Lung (tissue), 12 donors: Measurements from ENCODE around the gene REXO1. TPM values are rescaled to one million over a fixed set of nuclear protein-coding genes. Genes with fewer than 3 reads are reported as not detected.

Source experiments
- ATAC-seq: fragments of 200-7000 bp; cut with Tn5 transposase; one replicate; pipeline ENCODE4 v1.9.1; 2020; ENCODE audit warnings: moderate number of reproducible peaks; ENCODE audit not compliant: insufficient read depth, low FRiP score
- DNase-seq, 3 donors: peaks; one replicate each; pipeline ENCODE4 v3.0.0-alpha.2; 2013 to 2017
- H3K27ac ChIP-seq, 2 donors: one replicate each; pipeline ENCODE4 v1.5.1; 2013; ENCODE audit warnings: mild to moderate bottlenecking in 2 of 2, moderate library complexity in 2 of 2, control low read depth in 1 of 2, inconsistent platforms in 1 of 2, low read depth in 1 of 2, low read length in 1 of 2
- H3K27me3 ChIP-seq, 3 donors: one replicate each; pipeline ENCODE4 v1.5.1; 2013; ENCODE audit warnings: low read length in 2 of 3; ENCODE audit not compliant: control insufficient read depth in 3 of 3, insufficient read depth in 3 of 3
- H3K36me3 ChIP-seq, 4 donors: one replicate each; pipeline ENCODE4 v1.5.1; 2013; ENCODE audit warnings: low read length in 4 of 4, mild to moderate bottlenecking in 1 of 4, moderate library complexity in 1 of 4; ENCODE audit not compliant: control insufficient read depth in 4 of 4, insufficient read depth in 4 of 4
- H3K4me1 ChIP-seq, 5 donors: one replicate each; pipeline ENCODE4 v1.5.1; 2013; ENCODE audit warnings: low read length in 5 of 5, mild to moderate bottlenecking in 2 of 5, moderate library complexity in 1 of 5; ENCODE audit not compliant: control insufficient read depth in 5 of 5, insufficient read depth in 5 of 5
- H3K4me3 ChIP-seq: one replicate; pipeline ENCODE4 v1.5.1; 2013; ENCODE audit warnings: mild to moderate bottlenecking, control low read depth, moderate library complexity
- H3K9ac ChIP-seq, 2 donors: one replicate each; pipeline ENCODE4 v1.5.1; 2013; ENCODE audit warnings: low read length in 2 of 2, control low read depth in 1 of 2; ENCODE audit not compliant: insufficient read depth in 1 of 2
- H3K9me3 ChIP-seq, 4 donors: one replicate each; pipeline ENCODE4 v1.5.1; 2013; ENCODE audit warnings: low read length in 3 of 4, mild to moderate bottlenecking in 1 of 4, moderate library complexity in 1 of 4; ENCODE audit not compliant: control insufficient read depth in 4 of 4, insufficient read depth in 3 of 4
- CTCF ChIP-seq: IDR thresholded peaks from 2 replicates; pipeline ENCODE4 v1.5.1; 2012; ENCODE audit warnings: mild to moderate bottlenecking; ENCODE audit errors: control extremely low read depth, extremely low read depth
- WGBS, 2 donors: extraction: QIAGEN DNeasy Blood & Tissue Kit; methylation state at CpG; one replicate each; pipeline ENCODE4 v1.1.7; 2013; 5-methylcytosine and 5-hydroxymethylcytosine counted together
- polyA plus RNA-seq, 2 donors: library from polyadenylated mRNA; stranded (reverse); fragments of 200-250 nt; gene quantifications; one replicate each; pipeline ENCODE4 v1.2.1, GENCODE V29; 2013
- total RNA-seq, 2 donors: library from RNA; depleted of rRNA in 1 of 2; stranded (reverse); fragments of >200 nt in 1 of 2; gene quantifications; one replicate each; pipeline ENCODE4 v1.2.1, GENCODE V29; 2014 to 2021
- donor health status: control.
- donor health status: control.
- donor health status: Bipolar disorder and iron deficiency.
- donor health status: healthy.
- donor health status: DM: yes; HTN: yes; CAD: no.

Gene REXO1
- total and polyA plus RNA-seq, 4 donors: 15.6 to 40.3 (median 27.2) TPM

- H3K4me3 ChIP-seq: no peak overlapping the region
- H3K36me3 ChIP-seq: no peaks in the 10 kb centered on the region
- no peak overlapping the region for H3K27ac ChIP-seq
- WGBS, 2 donors: 87 to 88% methylated on average over 8 of the region's 8 CpGs
- TF ChIP-seq CTCF: no peak
- H3K4me1 ChIP-seq: peaks cover 0 to 5% (median 0%) of the 10 kb centered on the region in 5 donors
- no peak overlapping the region for H3K9ac ChIP-seq
- DNase-seq (no peak), ATAC-seq (no peak)
- H3K27me3 ChIP-seq: peaks cover 0 to 21% (median 5%) of the 10 kb centered on the region in 3 donors
- peaks cover 0 to 20% (median 2%) of the 10 kb centered on the region in 4 donors for H3K9me3 ChIP-seq
These were observed 61.6 kb downstream of the REXO1 start for GRCh38 chr19:1786668-1787067.

- Histone ChIP-seq H3K27ac (no peak overlapping the region), H3K4me1 (peaks cover 0 to 5% (median 0%) of the 10 kb centered on the region in 5 donors), H3K36me3 (no peaks in the 10 kb centered on the region), H3K9ac (no peak overlapping the region), H3K27me3 (peaks cover 0 to 22% (median 12%) of the 10 kb centered on the region in 3 donors), H3K4me3 (no peak overlapping the region), H3K9me3 (peaks cover 0 to 26% (median 3%) of the 10 kb centered on the region in 4 donors)
- no peak for TF ChIP-seq CTCF
- ATAC-seq (no peak), DNase-seq (no peak)
- 93 to 97% methylated on average over 17 to 19 of the region's 19 CpGs for WGBS, 2 donors
These were observed 63.0 kb downstream of the REXO1 start for GRCh38 chr19:1785310-1785709.

- Histone ChIP-seq H3K27ac (no peak overlapping the region), H3K4me1 (no peaks in the 10 kb centered on the region), H3K36me3 (no peaks in the 10 kb centered on the region), H3K9ac (no peak overlapping the region), H3K4me3 (no peak overlapping the region), H3K9me3 (peaks cover 0 to 26% (median 3%) of the 10 kb centered on the region in 4 donors), H3K27me3 (peaks cover 0 to 37% (median 24%) of the 10 kb centered on the region in 3 donors)
- DNase-seq (no peak), ATAC-seq (no peak)
- no peak for TF ChIP-seq CTCF
- WGBS, 2 donors: 43 to 72% methylated on average over 9 of the region's 9 CpGs
These were observed 64.4 kb downstream of the REXO1 start for GRCh38 chr19:1783874-1784273.

GRCh38 chr19:1783354-1783753, 64.9 kb downstream of the REXO1 start:
- TF ChIP-seq CTCF: no peak
- no peak overlapping the region for H3K9ac ChIP-seq
- H3K36me3 ChIP-seq: no peaks in the 10 kb centered on the region
- no peak overlapping the region for H3K4me3 ChIP-seq
- DNase-seq (no peak), ATAC-seq (no peak)
- H3K9me3 ChIP-seq: peaks cover 0 to 23% (median 3%) of the 10 kb centered on the region in 4 donors
- H3K27me3 ChIP-seq: peaks cover 0 to 38% (median 25%) of the 10 kb centered on the region in 3 donors
- no peak overlapping the region for H3K27ac ChIP-seq
- no peaks in the 10 kb centered on the region for H3K4me1 ChIP-seq
- 89 to 92% methylated on average over 4 of the region's 4 CpGs for WGBS, 2 donors
